HepG2 (cell line): ENCODE measurements around the gene IFNAR1. TPM values are rescaled to one million over a fixed set of nuclear protein-coding genes. Genes with fewer than 3 reads are reported as not detected.
A peak's percentile ranks its signal among the peaks of the same experiment; 100 is the strongest.

ENCODE experiments used
- BCL3 ChIP-seq: sonication (generic); formaldehyde crosslinking; IDR thresholded peaks from 2 replicates; pipeline ENCODE4 v1.5.1; 2020; ENCODE audit warnings: mild to moderate bottlenecking, missing genetic modification reagents, moderate library complexity
- BHLHE40 ChIP-seq: IDR thresholded peaks from 2 replicates; pipeline ENCODE4 v1.6.1; 2011; ENCODE audit warnings: low read length, improper control_type of control experiment
- FOXA3 ChIP-seq: IDR thresholded peaks from 2 replicates; pipeline ENCODE4 v1.6.1; 2016; ENCODE audit warnings: missing genetic modification reagents, missing compliant biosample characterization
- HHEX ChIP-seq: IDR thresholded peaks from 2 replicates; pipeline ENCODE4 v1.6.1; 2016; ENCODE audit warnings: control low read depth
- MEIS1 ChIP-seq: sonication (generic); formaldehyde crosslinking; IDR thresholded peaks from 2 replicates; pipeline ENCODE4 v1.9.0; 2021; ENCODE audit warnings: mild to moderate bottlenecking, missing genetic modification reagents, moderate library complexity, borderline replicate concordance
- NFRKB ChIP-seq: fragments of 450-650 bp; IDR thresholded peaks from 2 replicates; pipeline ENCODE4 v1.6.1; 2017
- SALL1 ChIP-seq: sonication (generic); formaldehyde crosslinking; IDR thresholded peaks from 2 replicates; pipeline ENCODE4 v1.8.0; 2022; ENCODE audit warnings: mild to moderate bottlenecking, missing genetic modification reagents
- SNAPC2 ChIP-seq: sonication (generic); formaldehyde crosslinking; IDR thresholded peaks from 2 replicates; pipeline ENCODE4 v1.8.1; 2022; ENCODE audit warnings: mild to moderate bottlenecking, missing genetic modification reagents
- SRF ChIP-seq: IDR thresholded peaks from 2 replicates; pipeline ENCODE4 v1.6.1; 2011; ENCODE audit warnings: mild to moderate bottlenecking, low read depth, low read length, moderate library complexity
- TCF12 ChIP-seq, 2 experiments: fragments of 450-650 bp in 1 of 2; sonication (generic) in 1 of 2; formaldehyde crosslinking in 1 of 2; IDR thresholded peaks; 2 replicates each; pipeline versions ENCODE4 v1.6.1 to v1.8.0; 2017 to 2022; ENCODE audit warnings: antibody characterized with exemption in 1 of 2, mild to moderate bottlenecking in 1 of 2, missing genetic modification reagents in 1 of 2, moderate library complexity in 1 of 2
- TGIF2 ChIP-seq: IDR thresholded peaks from 2 replicates; pipeline ENCODE4 v1.6.1; 2016; ENCODE audit warnings: control low read depth, missing compliant biosample characterization
- ZFAT ChIP-seq: sonication (generic); formaldehyde crosslinking; conservative IDR thresholded peaks from 2 replicates; pipeline ENCODE4 v1.8.1; 2023; ENCODE audit warnings: missing genetic modification reagents, inconsistent platforms
- ZNF317 ChIP-seq: sonication (generic); formaldehyde crosslinking; IDR thresholded peaks from 2 replicates; pipeline ENCODE4 v1.5.0; 2020; ENCODE audit warnings: mild to moderate bottlenecking, missing genetic modification reagents
- ZNF326 ChIP-seq: sonication (generic); formaldehyde crosslinking; IDR thresholded peaks from 2 replicates; pipeline ENCODE4 v1.4.0; 2020; ENCODE audit warnings: missing genetic modification reagents, borderline replicate concordance
- ZNF546 ChIP-seq: sonication (generic); formaldehyde crosslinking; conservative IDR thresholded peaks from 2 replicates; pipeline ENCODE4 v1.8.1; 2023; ENCODE audit warnings: mild to moderate bottlenecking, missing genetic modification reagents
- ZNF672 ChIP-seq: sonication (generic); formaldehyde crosslinking; IDR thresholded peaks from 2 replicates; pipeline ENCODE4 v1.8.1; 2022; ENCODE audit warnings: missing genetic modification reagents
- ZNF704 ChIP-seq: sonication (generic); formaldehyde crosslinking; IDR thresholded peaks from 2 replicates; pipeline ENCODE4 v1.8.1; 2023; ENCODE audit warnings: mild to moderate bottlenecking, inconsistent platforms, moderate library complexity, missing genetic modification reagents, borderline replicate concordance
- ZNF740 ChIP-seq: sonication (generic); formaldehyde crosslinking; IDR thresholded peaks from 2 replicates; pipeline ENCODE4 v1.4.0; 2020; ENCODE audit warnings: missing genetic modification reagents
- ZNF780A ChIP-seq: sonication (generic); formaldehyde crosslinking; IDR thresholded peaks from 2 replicates; pipeline ENCODE4 v1.8.0; 2022; ENCODE audit warnings: mild to moderate bottlenecking, missing genetic modification reagents, moderate library complexity
- ZSCAN22 ChIP-seq: sonication (generic); formaldehyde crosslinking; IDR thresholded peaks from 2 replicates; pipeline ENCODE4 v1.4.0; 2020; ENCODE audit warnings: mild to moderate bottlenecking, missing genetic modification reagents
- polyA plus RNA-seq, 8 experiments: library from polyadenylated mRNA; depleted of rRNA in 3 of 8; stranded (reverse) in 7 of 8; unstranded in 1 of 8; fragments of >200 nt; fragmentation: Illumina TruSeq in 4 of 8; extraction: Trizol in 4 of 8; gene quantifications; 2 replicates each; pipeline versions ENCODE4 v1.2.1 to v1.2.3, GENCODE V29; 2011 to 2016; ENCODE audit warnings: low read depth in 4 of 8, missing spikeins in 1 of 8, mixed read lengths in 1 of 8; ENCODE audit not compliant: insufficient read depth in 1 of 8
- total RNA-seq, 5 experiments: library from RNA; depleted of rRNA; stranded (reverse); fragments of >200 nt; fragmentation: Illumina TruSeq; extraction: Trizol; gene quantifications; 2 replicates each; pipeline ENCODE4 v1.2.3, GENCODE V29; 2016; ENCODE audit warnings: low read depth in 1 of 5
- TF ChIP-seq, protein P1 (sequence below): sonication (generic); formaldehyde crosslinking; IDR thresholded peaks from 2 replicates; pipeline ENCODE4 v1.8.1; 2023; ENCODE audit warnings: mild to moderate bottlenecking, missing genetic modification reagents
- TF ChIP-seq, protein P2 (sequence below): sonication (generic); formaldehyde crosslinking; IDR thresholded peaks from 2 replicates; pipeline ENCODE4 v1.5.0; 2020; ENCODE audit warnings: mild to moderate bottlenecking, low read depth, missing genetic modification reagents, borderline replicate concordance
- TF ChIP-seq, protein P3 (sequence below): sonication (generic); formaldehyde crosslinking; IDR thresholded peaks from 2 replicates; pipeline ENCODE4 v1.4.0; 2020; ENCODE audit warnings: missing genetic modification reagents
- TF ChIP-seq, protein P4 (sequence below): sonication (generic); formaldehyde crosslinking; IDR thresholded peaks from 2 replicates; pipeline ENCODE4 v1.8.0; 2022; ENCODE audit warnings: missing genetic modification reagents, mild to moderate bottlenecking, inconsistent platforms, borderline replicate concordance

Gene IFNAR1
- total and polyA plus RNA-seq, 2 of the 13 experiments (the other 11 are each of a cell fraction or from before 2014, with no cell fraction given), result 6.7 to 9.3 TPM

DNA sequence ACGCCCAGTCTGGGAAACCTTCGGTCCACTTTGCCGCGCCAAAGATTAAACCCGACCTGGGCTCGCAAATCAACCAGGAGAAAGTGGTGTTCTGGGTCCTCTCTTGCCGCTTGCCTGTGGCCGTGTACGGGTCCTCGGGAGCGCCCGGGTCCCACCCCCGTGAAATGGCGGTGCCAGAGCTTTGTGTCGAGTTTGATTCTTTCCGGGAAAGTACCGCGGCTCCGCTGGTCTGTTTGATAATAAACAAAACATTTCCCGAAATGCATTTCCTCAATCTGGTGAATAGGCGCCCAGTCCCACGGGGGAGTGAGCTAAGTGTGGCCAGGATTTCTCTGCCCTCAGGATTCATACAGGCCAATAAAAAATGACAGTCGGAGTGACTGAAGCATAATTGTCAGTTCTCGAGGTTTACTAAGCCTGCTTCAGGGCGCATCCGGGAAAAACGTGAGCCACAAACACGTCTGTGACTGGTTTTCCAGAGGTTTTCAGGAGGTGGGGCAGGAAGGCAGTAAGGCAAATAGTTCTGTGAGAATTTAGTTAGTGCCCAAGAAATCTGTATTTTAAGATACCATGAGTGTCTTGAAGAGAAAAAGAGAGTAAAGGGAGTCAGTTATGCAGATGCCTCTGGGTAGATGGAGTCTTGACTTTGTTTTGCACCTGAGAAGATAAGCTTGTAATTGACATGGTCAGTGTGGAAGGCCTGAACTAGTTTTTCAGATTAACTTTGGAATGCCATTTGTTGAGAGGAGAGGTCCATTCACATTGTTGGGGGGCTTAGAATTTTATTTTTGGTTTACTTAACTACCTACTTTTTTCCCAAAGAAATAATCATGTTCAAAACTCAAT, 675 bp downstream of the IFNAR1 start (continued):
- TF ChIP-seq ZNF780A (no peak), ZNF672 (CRISPR knock-in tag) (no peak), ZNF326 (CRISPR knock-in tag) (no peak), HHEX (CRISPR knock-in tag) (no peak), ZNF740 (CRISPR knock-in tag) (no peak), SALL1 (CRISPR knock-in tag) (no peak), SNAPC2 (CRISPR knock-in tag) (no peak), MEIS1 (CRISPR knock-in tag) (no peak), ZFAT (CRISPR knock-in tag) (0 out of 2 replicates have a peak, but pooled peaks have one; percentile 17), BCL3 (CRISPR knock-in tag) (no peak), TCF12 (IDR thresholded peaks at IDR 0.05) (no peak), TCF12 (CRISPR knock-in tag; IDR thresholded peaks at IDR 0.05) (no peak), ZNF704 (0 out of 2 replicates have a peak, but pooled peaks have one; percentile 13), ZNF546 (CRISPR knock-in tag) (no peak), BHLHE40 (no peak; the same call in 1 of the 2 replicates), NFRKB (no peak), SRF (no peak), ZSCAN22 (CRISPR knock-in tag) (no peak), FOXA3 (no peak), TGIF2 (no peak), ZNF317 (CRISPR knock-in tag) (no peak)
- TF ChIP-seq, protein P1, sequence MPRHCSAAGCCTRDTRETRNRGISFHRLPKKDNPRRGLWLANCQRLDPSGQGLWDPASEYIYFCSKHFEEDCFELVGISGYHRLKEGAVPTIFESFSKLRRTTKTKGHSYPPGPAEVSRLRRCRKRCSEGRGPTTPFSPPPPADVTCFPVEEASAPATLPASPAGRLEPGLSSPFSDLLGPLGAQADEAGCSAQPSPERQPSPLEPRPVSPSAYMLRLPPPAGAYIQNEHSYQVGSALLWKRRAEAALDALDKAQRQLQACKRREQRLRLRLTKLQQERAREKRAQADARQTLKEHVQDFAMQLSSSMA (CRISPR knock-in tag), result no peak
- TF ChIP-seq, protein P2, sequence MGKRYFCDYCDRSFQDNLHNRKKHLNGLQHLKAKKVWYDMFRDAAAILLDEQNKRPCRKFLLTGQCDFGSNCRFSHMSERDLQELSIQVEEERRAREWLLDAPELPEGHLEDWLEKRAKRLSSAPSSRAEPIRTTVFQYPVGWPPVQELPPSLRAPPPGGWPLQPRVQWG, result no peak
- TF ChIP-seq, protein P3, sequence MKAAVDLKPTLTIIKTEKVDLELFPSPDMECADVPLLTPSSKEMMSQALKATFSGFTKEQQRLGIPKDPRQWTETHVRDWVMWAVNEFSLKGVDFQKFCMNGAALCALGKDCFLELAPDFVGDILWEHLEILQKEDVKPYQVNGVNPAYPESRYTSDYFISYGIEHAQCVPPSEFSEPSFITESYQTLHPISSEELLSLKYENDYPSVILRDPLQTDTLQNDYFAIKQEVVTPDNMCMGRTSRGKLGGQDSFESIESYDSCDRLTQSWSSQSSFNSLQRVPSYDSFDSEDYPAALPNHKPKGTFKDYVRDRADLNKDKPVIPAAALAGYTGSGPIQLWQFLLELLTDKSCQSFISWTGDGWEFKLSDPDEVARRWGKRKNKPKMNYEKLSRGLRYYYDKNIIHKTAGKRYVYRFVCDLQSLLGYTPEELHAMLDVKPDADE, result no peak
- TF ChIP-seq, protein P4, sequence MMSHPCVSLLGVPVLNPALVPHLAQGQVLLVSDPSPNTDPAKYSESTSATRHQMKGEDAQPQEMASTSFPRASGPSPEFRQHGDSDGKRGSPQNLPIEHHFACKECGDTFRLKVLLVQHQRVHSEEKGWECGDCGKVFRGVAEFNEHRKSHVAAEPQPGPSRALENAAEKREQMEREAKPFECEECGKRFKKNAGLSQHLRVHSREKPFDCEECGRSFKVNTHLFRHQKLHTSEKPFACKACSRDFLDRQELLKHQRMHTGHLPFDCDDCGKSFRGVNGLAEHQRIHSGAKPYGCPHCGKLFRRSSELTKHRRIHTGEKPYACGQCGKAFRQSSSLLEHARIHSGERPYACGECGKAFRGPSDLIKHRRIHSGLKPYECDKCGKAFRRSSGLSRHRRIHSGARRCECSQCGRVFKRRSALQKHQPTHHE (CRISPR knock-in tag), result 0 out of 2 replicates have a peak, but pooled peaks have one; percentile 11
